GM12874 (cell line): ENCODE results near the gene TMEM178B.

Source experiments
- CTCF ChIP-seq: IDR thresholded peaks from 2 replicates; pipeline ENCODE4 v1.5.1; 2011; ENCODE audit warnings: low read depth, mild to moderate bottlenecking, control low read depth, low read length, moderate library complexity; ENCODE audit not compliant: insufficient read depth

TMEM178B gene

GRCh38 chr7:141190495-141190894 lies 116.6 kb downstream of the TMEM178B start:
- TF ChIP-seq CTCF = no peak

- TF ChIP-seq CTCF = no peak
Observed at GRCh38 chr7:141191277-141191676, 117.4 kb downstream of the TMEM178B start.

- TF ChIP-seq CTCF = no peak
Observed at GRCh38 chr7:141193066-141193465, 119.2 kb downstream of the TMEM178B start.

- no peak for TF ChIP-seq CTCF
Observed at GRCh38 chr7:141198194-141198958, 124.5 kb downstream of the TMEM178B start.

GRCh38 chr7:141200191-141201108 lies 126.6 kb downstream of the TMEM178B start:
- no peak for TF ChIP-seq CTCF

- no peak for TF ChIP-seq CTCF
Observed at GRCh38 chr7:141201145-141201885, 127.5 kb downstream of the TMEM178B start.

- no peak for TF ChIP-seq CTCF
Observed at GRCh38 chr7:141202535-141202934, 128.7 kb downstream of the TMEM178B start.
